Measurements from ENCODE around the gene TSPAN19.

The TSPAN19 gene

DNA sequence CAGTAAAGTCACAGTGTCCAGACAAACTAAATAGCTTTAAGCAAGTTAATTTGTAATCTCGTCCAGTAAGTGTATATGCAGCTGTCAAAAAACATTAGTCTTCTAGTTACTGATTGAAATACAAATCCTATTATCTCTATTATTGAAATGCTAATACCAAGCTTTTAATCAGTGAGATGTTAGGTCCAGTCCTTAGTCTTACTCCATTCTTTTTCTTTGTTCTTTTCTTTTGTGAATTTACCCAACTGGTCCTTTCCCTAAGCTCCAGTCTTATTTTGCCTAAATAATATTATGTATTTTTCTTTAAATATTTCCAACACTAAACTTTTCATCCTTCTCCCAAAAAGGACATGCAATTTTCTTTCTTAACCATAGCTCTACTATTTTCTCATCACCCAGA, 57.2 kb downstream of the TSPAN19 start (continued):
- TF ChIP-seq, protein P1, sequence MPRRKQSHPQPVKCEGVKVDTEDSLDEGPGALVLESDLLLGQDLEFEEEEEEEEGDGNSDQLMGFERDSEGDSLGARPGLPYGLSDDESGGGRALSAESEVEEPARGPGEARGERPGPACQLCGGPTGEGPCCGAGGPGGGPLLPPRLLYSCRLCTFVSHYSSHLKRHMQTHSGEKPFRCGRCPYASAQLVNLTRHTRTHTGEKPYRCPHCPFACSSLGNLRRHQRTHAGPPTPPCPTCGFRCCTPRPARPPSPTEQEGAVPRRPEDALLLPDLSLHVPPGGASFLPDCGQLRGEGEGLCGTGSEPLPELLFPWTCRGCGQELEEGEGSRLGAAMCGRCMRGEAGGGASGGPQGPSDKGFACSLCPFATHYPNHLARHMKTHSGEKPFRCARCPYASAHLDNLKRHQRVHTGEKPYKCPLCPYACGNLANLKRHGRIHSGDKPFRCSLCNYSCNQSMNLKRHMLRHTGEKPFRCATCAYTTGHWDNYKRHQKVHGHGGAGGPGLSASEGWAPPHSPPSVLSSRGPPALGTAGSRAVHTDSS (tag by site-specific recombination; IDR thresholded peaks at IDR 0.05) = no peak

DNA sequence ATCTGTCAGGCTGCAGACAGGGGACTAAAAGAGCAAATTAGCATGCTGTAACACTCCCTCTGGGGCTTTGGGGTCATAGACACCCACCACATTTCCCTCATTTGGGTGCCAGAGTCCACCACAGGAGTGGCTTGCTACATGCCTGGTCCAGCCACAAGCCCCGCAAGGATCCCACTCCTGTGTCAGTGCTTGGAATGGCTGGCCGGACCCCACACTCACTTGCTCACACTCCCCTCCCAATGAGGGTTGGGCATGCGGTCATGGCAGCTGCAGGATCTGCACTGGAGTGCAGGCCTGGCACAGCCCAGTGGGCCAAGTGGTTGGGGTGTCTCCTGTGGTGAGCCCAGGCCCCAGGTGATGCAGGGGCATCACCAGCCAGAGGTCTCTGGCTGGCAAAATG, 59.9 kb downstream of the TSPAN19 start:
- TF ChIP-seq ZNF548 (tag by site-specific recombination; IDR thresholded peaks at IDR 0.05) (no peak), KLF1 (tag by site-specific recombination; IDR thresholded peaks at IDR 0.05) (no peak), ZNF558 (tag by site-specific recombination; IDR thresholded peaks at IDR 0.05) (no peak), EGR2 (tag by site-specific recombination; IDR thresholded peaks at IDR 0.05; ENCODE audit: low read depth) (no peak), ZNF510 (tag by site-specific recombination; IDR thresholded peaks at IDR 0.05; ENCODE audit: insufficient replicate concordance) (no peak), ZNF19 (tag by site-specific recombination; IDR thresholded peaks at IDR 0.05; ENCODE audit: low read depth) (no peak), ZBTB8A (tag by site-specific recombination; IDR thresholded peaks at IDR 0.05) (no peak), GFI1B (tag by site-specific recombination; IDR thresholded peaks at IDR 0.05) (no peak), ZNF571 (tag by site-specific recombination; IDR thresholded peaks at IDR 0.05) (no peak), HOXD13 (CRISPR knock-in tag; IDR thresholded peaks at IDR 0.05; ENCODE audit: borderline replicate concordance) (no peak), ZNF350 (tag by site-specific recombination; IDR thresholded peaks at IDR 0.05) (no peak), SALL2 (tag by site-specific recombination; IDR thresholded peaks at IDR 0.05; ENCODE audit: borderline replicate concordance) (no peak)
- TF ChIP-seq, protein P2, sequence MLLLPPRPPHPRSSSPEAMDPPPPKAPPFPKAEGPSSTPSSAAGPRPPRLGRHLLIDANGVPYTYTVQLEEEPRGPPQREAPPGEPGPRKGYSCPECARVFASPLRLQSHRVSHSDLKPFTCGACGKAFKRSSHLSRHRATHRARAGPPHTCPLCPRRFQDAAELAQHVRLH (tag by site-specific recombination; IDR thresholded peaks at IDR 0.05) = no peak
- TF ChIP-seq, protein P3, sequence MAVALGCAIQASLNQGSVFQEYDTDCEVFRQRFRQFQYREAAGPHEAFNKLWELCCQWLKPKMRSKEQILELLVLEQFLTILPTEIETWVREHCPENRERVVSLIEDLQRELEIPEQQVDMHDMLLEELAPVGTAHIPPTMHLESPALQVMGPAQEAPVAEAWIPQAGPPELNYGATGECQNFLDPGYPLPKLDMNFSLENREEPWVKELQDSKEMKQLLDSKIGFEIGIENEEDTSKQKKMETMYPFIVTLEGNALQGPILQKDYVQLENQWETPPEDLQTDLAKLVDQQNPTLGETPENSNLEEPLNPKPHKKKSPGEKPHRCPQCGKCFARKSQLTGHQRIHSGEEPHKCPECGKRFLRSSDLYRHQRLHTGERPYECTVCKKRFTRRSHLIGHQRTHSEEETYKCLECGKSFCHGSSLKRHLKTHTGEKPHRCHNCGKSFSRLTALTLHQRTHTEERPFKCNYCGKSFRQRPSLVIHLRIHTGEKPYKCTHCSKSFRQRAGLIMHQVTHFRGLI (tag by site-specific recombination; IDR thresholded peaks at IDR 0.05) = no peak
- TF ChIP-seq, protein P4, sequence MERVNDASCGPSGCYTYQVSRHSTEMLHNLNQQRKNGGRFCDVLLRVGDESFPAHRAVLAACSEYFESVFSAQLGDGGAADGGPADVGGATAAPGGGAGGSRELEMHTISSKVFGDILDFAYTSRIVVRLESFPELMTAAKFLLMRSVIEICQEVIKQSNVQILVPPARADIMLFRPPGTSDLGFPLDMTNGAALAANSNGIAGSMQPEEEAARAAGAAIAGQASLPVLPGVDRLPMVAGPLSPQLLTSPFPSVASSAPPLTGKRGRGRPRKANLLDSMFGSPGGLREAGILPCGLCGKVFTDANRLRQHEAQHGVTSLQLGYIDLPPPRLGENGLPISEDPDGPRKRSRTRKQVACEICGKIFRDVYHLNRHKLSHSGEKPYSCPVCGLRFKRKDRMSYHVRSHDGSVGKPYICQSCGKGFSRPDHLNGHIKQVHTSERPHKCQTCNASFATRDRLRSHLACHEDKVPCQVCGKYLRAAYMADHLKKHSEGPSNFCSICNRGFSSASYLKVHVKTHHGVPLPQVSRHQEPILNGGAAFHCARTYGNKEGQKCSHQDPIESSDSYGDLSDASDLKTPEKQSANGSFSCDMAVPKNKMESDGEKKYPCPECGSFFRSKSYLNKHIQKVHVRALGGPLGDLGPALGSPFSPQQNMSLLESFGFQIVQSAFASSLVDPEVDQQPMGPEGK (tag by site-specific recombination; IDR thresholded peaks at IDR 0.05) = no peak
- TF ChIP-seq, protein P5, sequence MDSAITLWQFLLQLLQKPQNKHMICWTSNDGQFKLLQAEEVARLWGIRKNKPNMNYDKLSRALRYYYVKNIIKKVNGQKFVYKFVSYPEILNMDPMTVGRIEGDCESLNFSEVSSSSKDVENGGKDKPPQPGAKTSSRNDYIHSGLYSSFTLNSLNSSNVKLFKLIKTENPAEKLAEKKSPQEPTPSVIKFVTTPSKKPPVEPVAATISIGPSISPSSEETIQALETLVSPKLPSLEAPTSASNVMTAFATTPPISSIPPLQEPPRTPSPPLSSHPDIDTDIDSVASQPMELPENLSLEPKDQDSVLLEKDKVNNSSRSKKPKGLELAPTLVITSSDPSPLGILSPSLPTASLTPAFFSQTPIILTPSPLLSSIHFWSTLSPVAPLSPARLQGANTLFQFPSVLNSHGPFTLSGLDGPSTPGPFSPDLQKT (IDR thresholded peaks at IDR 0.05; ENCODE audit: borderline replicate concordance, low read depth, low read length) = no peak
- Histone ChIP-seq H3K27ac (ENCODE audit: extremely low read depth, low read depth, low read length) (no peak overlapping the region), H3K4me1 (ENCODE audit: control insufficient read depth, insufficient read depth, low read length) (no peaks in the 10 kb centered on the region), H3K9me3 (ENCODE audit: control insufficient read depth, insufficient read depth, low read depth, low read length) (no peaks in the 10 kb centered on the region), H3K4me3 (ENCODE audit: low read depth, low read length) (no peak overlapping the region), H3K36me3 (ENCODE audit: control insufficient read depth in 2 of 2, insufficient read depth in 1 of 2, low read length in 2 of 2) (no peaks in the 10 kb centered on the region)
- ChIA-PET POLR2A (no interaction called here), CTCF (no interaction called here)
